A549 (cell line): Measurements from ENCODE around the gene NT5C. TPM values are rescaled to one million over a fixed set of nuclear protein-coding genes. Genes with fewer than 3 reads are reported as not detected.

Experiments
- ATAC-seq, 2 experiments: fragments of 200-7000 bp in 1 of 2; fragments of >200 bp in 1 of 2; cut with Nextera tagmentation in 1 of 2; cut with Tn5 transposase in 1 of 2; 3 replicates each; pipeline versions ENCODE4 v1.8.0 to v1.9.1; 2018 to 2020; ENCODE audit warnings: mild to moderate bottlenecking in 1 of 2, moderate library complexity in 1 of 2
- CTCF ChIA-PET: fragments of 300-600 bp; sonication (Branson Sonifier 250); formaldehyde crosslinking; extraction: SDS; loops from one replicate; lab custom pipeline; 2021; ENCODE audit warnings: antibody characterized with exemption, inconsistent platforms; lab: Yijun Ruan, JAX
- POLR2A ChIA-PET: fragments of 350-600 bp; formaldehyde crosslinking; extraction: SDS; loops from one replicate; lab custom pipeline; 2021; ENCODE audit warnings: antibody characterized with exemption, inconsistent platforms; lab: Yijun Ruan, JAX
- DNase-seq, 2 experiments: peaks; one replicate each; pipeline versions ENCODE4 v3.0.0 to v3.0.0-alpha.2; 2011 to 2016; ENCODE audit warnings: low read depth in 1 of 2, low spot score in 1 of 2
- FAIRE-seq: peaks from 2 replicates; lab custom pipeline; 2011; peaks lifted over from hg19 to GRCh38; lab: Jason Lieb, UNC
- H3K27ac ChIP-seq, 2 experiments: fragments of >200 bp; sonication (Bioruptor Twin); formaldehyde crosslinking; 3 replicates each; pipeline ENCODE4 v1.5.1; 2016 to 2017
- H3K4me1 ChIP-seq: fragments of >200 bp; sonication (Bioruptor Twin); formaldehyde crosslinking; 3 replicates; pipeline ENCODE4 v1.6.1; 2016
- H3K4me2 ChIP-seq: fragments of >200 bp; sonication (Bioruptor Twin); formaldehyde crosslinking; 3 replicates; pipeline ENCODE4 v1.6.1; 2016
- H3K4me3 ChIP-seq: fragments of >200 bp; sonication (Bioruptor Twin); formaldehyde crosslinking; 3 replicates; pipeline ENCODE4 v1.5.1; 2016
- H3K9me3 ChIP-seq: fragments of >200 bp; sonication (Bioruptor Twin); formaldehyde crosslinking; 3 replicates; pipeline ENCODE4 v1.6.1; 2016
- ATOH8 ChIP-seq: fragments of 250-450 bp; sonication (Bioruptor Pico); IDR thresholded peaks from 2 replicates; pipeline ENCODE4 v1.5.0; 2020; ENCODE audit warnings: low read depth, mild to moderate bottlenecking, moderate library complexity
- BCL3 ChIP-seq: fragments of >200 bp; sonication (Bioruptor Twin); formaldehyde crosslinking; IDR thresholded peaks from 3 replicates; pipeline ENCODE4 v1.6.1; 2016
- CBX2 ChIP-seq: fragments of 200-600 bp; sonication (generic); IDR thresholded peaks from 2 replicates; pipeline ENCODE4 v1.6.1; 2016; ENCODE audit warnings: low read depth, mild to moderate bottlenecking, borderline replicate concordance
- CEBPB ChIP-seq, 2 experiments: fragments of >200 bp in 1 of 2; sonication (Bioruptor Twin) in 1 of 2; formaldehyde crosslinking in 1 of 2; IDR thresholded peaks; 2 replicates each; pipeline ENCODE4 v1.6.1; 2012 to 2016
- CTCF ChIP-seq: fragments of >200 bp; sonication (Bioruptor Twin); formaldehyde crosslinking; IDR thresholded peaks from 3 replicates; pipeline ENCODE4 v1.5.1; 2016
- E2F6 ChIP-seq: IDR thresholded peaks from 2 replicates; pipeline ENCODE4 v1.6.1; 2012; ENCODE audit warnings: low read depth, borderline replicate concordance
- EHF ChIP-seq: fragments of 250-450 bp; sonication (Bioruptor Pico); IDR thresholded peaks from 2 replicates; pipeline ENCODE4 v1.5.0; 2020; ENCODE audit warnings: mild to moderate bottlenecking
- ELK1 ChIP-seq: fragments of 150-350 bp; IDR thresholded peaks from 2 replicates; pipeline ENCODE4 v1.6.1; 2014; ENCODE audit warnings: low read depth, mild to moderate bottlenecking, low read length
- FOSB ChIP-seq: fragments of 250-450 bp; sonication (Bioruptor Pico); IDR thresholded peaks from 2 replicates; pipeline ENCODE4 v1.5.0; 2020; ENCODE audit warnings: mild to moderate bottlenecking, moderate library complexity
- FOXS1 ChIP-seq: fragments of 250-450 bp; sonication (Bioruptor Pico); IDR thresholded peaks from 2 replicates; pipeline ENCODE4 v1.5.0; 2020; ENCODE audit warnings: mild to moderate bottlenecking, moderate library complexity
- GATA3 ChIP-seq: IDR thresholded peaks from 2 replicates; pipeline ENCODE4 v1.6.1; 2012; ENCODE audit warnings: borderline replicate concordance
- HMGXB4 ChIP-seq: fragments of 250-450 bp; sonication (Bioruptor Pico); IDR thresholded peaks from 2 replicates; pipeline ENCODE4 v1.5.0; 2021; ENCODE audit warnings: mild to moderate bottlenecking, moderate library complexity, borderline replicate concordance
- HOXA7 ChIP-seq: fragments of 250-450 bp; sonication (Bioruptor Pico); IDR thresholded peaks from 2 replicates; pipeline ENCODE4 v1.5.0; 2020; ENCODE audit warnings: mild to moderate bottlenecking, moderate library complexity
- JUN ChIP-seq, 2 experiments: fragments of >200 bp; sonication (Bioruptor Twin); formaldehyde crosslinking; IDR thresholded peaks; 2 replicates in 1 of 2; 3 replicates in 1 of 2; pipeline ENCODE4 v1.6.1; 2016 to 2017
- KDM1A ChIP-seq: fragments of 200-600 bp; sonication (generic); IDR thresholded peaks from 2 replicates; pipeline ENCODE4 v1.6.1; 2016; ENCODE audit warnings: low read depth, mild to moderate bottlenecking
- KDM5A ChIP-seq: fragments of 200-600 bp; sonication (generic); IDR thresholded peaks from 2 replicates; pipeline ENCODE4 v1.6.1; 2016; ENCODE audit warnings: antibody characterized with exemption, mild to moderate bottlenecking
- MAX ChIP-seq: IDR thresholded peaks from 2 replicates; pipeline ENCODE4 v1.6.1; 2012
- MAZ ChIP-seq: fragments of 150-350 bp; IDR thresholded peaks from 2 replicates; pipeline ENCODE4 v1.6.1; 2014; ENCODE audit warnings: antibody characterized with exemption, low read depth, low read length, borderline replicate concordance
- NFE2L2 ChIP-seq: fragments of 150-350 bp; conservative IDR thresholded peaks from 2 replicates; pipeline ENCODE4 v1.6.1; 2014; ENCODE audit warnings: low read length
- NPAS2 ChIP-seq: fragments of 250-450 bp; sonication (Bioruptor Pico); IDR thresholded peaks from 2 replicates; pipeline ENCODE4 v1.8.0; 2022; ENCODE audit warnings: mild to moderate bottlenecking, moderate library complexity, borderline replicate concordance
- PBX3 ChIP-seq: IDR thresholded peaks from 2 replicates; pipeline ENCODE4 v1.6.1; 2012
- PHF8 ChIP-seq: fragments of 200-600 bp; sonication (generic); IDR thresholded peaks from 2 replicates; pipeline ENCODE4 v1.6.1; 2016; ENCODE audit warnings: low read depth, mild to moderate bottlenecking, antibody characterized with exemption, moderate library complexity, borderline replicate concordance
- POLR2A ChIP-seq: IDR thresholded peaks from 2 replicates; pipeline ENCODE4 v1.6.1; 2012; ENCODE audit warnings: mild to moderate bottlenecking, low read length
- POLR2AphosphoS2 ChIP-seq: conservative IDR thresholded peaks from 2 replicates; pipeline ENCODE4 v1.6.1; 2012; ENCODE audit warnings: low read length, improper control_type of control experiment, inconsistent platforms
- SMC3 ChIP-seq: fragments of >200 bp; sonication (Bioruptor Twin); formaldehyde crosslinking; IDR thresholded peaks from 3 replicates; pipeline ENCODE4 v1.6.1; 2018; ENCODE audit warnings: inconsistent platforms
- TP53 ChIP-seq: fragments of 250-450 bp; sonication (Bioruptor Pico); IDR thresholded peaks from 2 replicates; pipeline ENCODE4 v1.5.0; 2021; ENCODE audit warnings: mild to moderate bottlenecking, moderate library complexity
- USF2 ChIP-seq: fragments of 450-650 bp; IDR thresholded peaks from 2 replicates; pipeline ENCODE4 v1.6.1; 2014; ENCODE audit warnings: antibody characterized with exemption
- ZC3H11A ChIP-seq: fragments of 450-650 bp; IDR thresholded peaks from 2 replicates; pipeline ENCODE4 v1.6.1; 2014; ENCODE audit warnings: antibody characterized with exemption, mild to moderate bottlenecking
- WGBS: methylation state at CpG from one replicate; pipeline ENCODE4 v1.1.6; 2017; ENCODE audit errors: missing lambda C conversion rate; 5-methylcytosine and 5-hydroxymethylcytosine counted together
- polyA plus RNA-seq, 4 experiments: library from polyadenylated mRNA; depleted of rRNA in 3 of 4; stranded (reverse); fragments of >200 nt; fragmentation: RNase III in 1 of 4; extraction: RNeasy Plus Mini Kit Qiagen cat#74134 plus additional on column Dnase treatment in 1 of 4; gene quantifications; 2 replicates in 3 of 4; 3 replicates in 1 of 4; pipeline ENCODE4 v1.2.3, GENCODE V29; 2011 to 2017

The NT5C gene
- polyA plus RNA-seq, 2 of the 4 experiments (the other 2 are of a cell fraction): 73.7 to 91.4 TPM

- ChIA-PET CTCF (interaction anchor here (0.8 to 81.8 kb wide), 11 partner anchors 9 to 183 kb away, joined by 3 to 3429 read pairs (median 6); partner anchors contain the start of genes ARMC7, KCTD2, MIF4GD and NT5C), POLR2A (interaction anchor here (0.5 to 2.8 kb wide), 22 partner anchors 9 to 235 kb away, joined by 3 to 35 read pairs (median 6); partner anchors contain the start of genes ARMC7, ATP5PD, CDR2L and FDXR)
- H3K27ac ChIP-seq: peak within 1 kb of the TSS; percentile 95 to 96
- peaks cover 77% of the 10 kb centered on the region for H3K4me1 ChIP-seq
- 2% methylated on average over 29 of the region's 69 CpGs for WGBS
- no peaks in the 10 kb centered on the region for H3K9me3 ChIP-seq
- DNase-seq (peak; percentile 95 to 99), FAIRE-seq (no peak), ATAC-seq (peak; percentile 75 to 82)
- peak within 1 kb of the TSS; percentile 67 for H3K4me3 ChIP-seq
- peak within 1 kb of the TSS; percentile 92 for H3K4me2 ChIP-seq
- TF ChIP-seq FOXS1 (CRISPR knock-in tag) (peak; percentile 57; the same call in 1 of the 2 replicates), ELK1 (no peak), JUN (IDR thresholded peaks at IDR 0.05) (peak; percentile 90 to 93), CEBPB (IDR thresholded peaks at IDR 0.05) (peak in 1 of 2 experiments; percentile 69; a peak in 2 of 4 replicates), CTCF (no peak), MAZ (peak; percentile 88; the same call in 1 of the 2 replicates), BCL3 (peak; percentile 81; the same call in 2 of the 3 replicates), FOSB (CRISPR knock-in tag) (no peak), TP53 (CRISPR knock-in tag) (peak; percentile 70; the same call in 1 of the 2 replicates), PHF8 (peak; percentile 97), PBX3 (no peak; the same call in 1 of the 2 replicates), E2F6 (peak; percentile 46; the same call in 1 of the 2 replicates), POLR2AphosphoS2 (no peak), HOXA7 (peak; percentile 18; the same call in 1 of the 2 replicates), HMGXB4 (CRISPR knock-in tag) (0 out of 2 replicates have a peak, but pooled peaks have one; percentile 54), GATA3 (peak; percentile 15; the same call in 1 of the 2 replicates), KDM1A (no peak), KDM5A (no peak), MAX (peak; percentile 50; the same call in 1 of the 2 replicates), POLR2A (peak; percentile 87), USF2 (no peak), NFE2L2 (no peak), CBX2 (no peak), SMC3 (no peak), ZC3H11A (no peak), NPAS2 (CRISPR knock-in tag) (no peak), ATOH8 (CRISPR knock-in tag) (peak; percentile 62; the same call in 1 of the 2 replicates), EHF (CRISPR knock-in tag) (peak; percentile 27; the same call in 1 of the 2 replicates)
Observed at GRCh38 chr17:75087558-75088453, 43.7 kb downstream of the NT5C start, which contains the start of gene SLC16A5. TSS of gene SLC16A5 (plus strand) at chr17:75087954. CDS start at chr17:75093637, 5,683 bp downstream.
